Activated CD4-positive, alpha-beta T cell treated with anti-CD3 and anti-CD28 coated beads for 4 hours (primary cell): ENCODE data around the gene RGL3.
"Not testable (repeated sequence)": the region's sequence is repeated elsewhere in the genome, so short reads cannot be mapped to it uniquely, and the experiment has no call there.

ENCODE experiments used
- DNase-seq, 2 donors: peaks; one replicate each; pipeline ENCODE4 v3.0.0-alpha.2; 2020

RGL3 gene

GRCh38 chr19:11359421-11359820, 59.7 kb downstream of the RGL3 start:
- DNase-seq, result no peak

- no peak for DNase-seq
These were observed 62.2 kb downstream of the RGL3 start for GRCh38 chr19:11356676-11357550.

- DNase-seq, result no peak
These were observed 63.1 kb downstream of the RGL3 start for GRCh38 chr19:11356074-11356397.

GRCh38 chr19:11355160-11356073, 63.7 kb downstream of the RGL3 start, which contains the start of gene PLPPR2:
Gene PLPPR2, plus strand, starts transcription at chr19:11355432. Its CDS starts 2,242 bp downstream, at chr19:11357674.
- DNase-seq, result peak; percentile 78 to 81

- DNase-seq, result not testable (repeated sequence)
These were observed 65.0 kb downstream of the RGL3 start for GRCh38 chr19:11354102-11354501.

- no peak for DNase-seq
These were observed 69.9 kb downstream of the RGL3 start for GRCh38 chr19:11349171-11349570.

GRCh38 chr19:11347546-11348039, 71.5 kb downstream of the RGL3 start:
- no peak for DNase-seq

- DNase-seq, result peak; percentile 98 to 99
These were observed 72.8 kb downstream of the RGL3 start, which contains the start of the genes CCDC159 and TMEM205 for GRCh38 chr19:11346104-11346940. Gene CCDC159, plus strand, starts transcription at chr19:11346519. Its CDS starts 88 bp downstream, at chr19:11346607. Gene TMEM205, minus strand, starts transcription at chr19:11346268. Its CDS starts 649 bp downstream, at chr19:11345619.

- no peak for DNase-seq
These were observed 73.9 kb downstream of the RGL3 start for GRCh38 chr19:11345122-11345803.
